ENCODE measurements around the gene OAS1.

The OAS1 gene

GRCh38 chr12:112967306-112967705 is 60.5 kb downstream of the OAS1 start:
- no peak for DNase-seq (ENCODE audit: low read depth)

GRCh38 chr12:112967858-112968257 is 61.1 kb downstream of the OAS1 start:
- no peak for DNase-seq (ENCODE audit: low read depth)
